ENCODE data around the gene ACOT6.
A peak's percentile ranks its signal among the peaks of the same experiment; 100 is the strongest.
"Not testable (repeated sequence)": the region's sequence is repeated elsewhere in the genome, so short reads cannot be mapped to it uniquely, and the experiment has no call there.

Gene ACOT6, protein sequence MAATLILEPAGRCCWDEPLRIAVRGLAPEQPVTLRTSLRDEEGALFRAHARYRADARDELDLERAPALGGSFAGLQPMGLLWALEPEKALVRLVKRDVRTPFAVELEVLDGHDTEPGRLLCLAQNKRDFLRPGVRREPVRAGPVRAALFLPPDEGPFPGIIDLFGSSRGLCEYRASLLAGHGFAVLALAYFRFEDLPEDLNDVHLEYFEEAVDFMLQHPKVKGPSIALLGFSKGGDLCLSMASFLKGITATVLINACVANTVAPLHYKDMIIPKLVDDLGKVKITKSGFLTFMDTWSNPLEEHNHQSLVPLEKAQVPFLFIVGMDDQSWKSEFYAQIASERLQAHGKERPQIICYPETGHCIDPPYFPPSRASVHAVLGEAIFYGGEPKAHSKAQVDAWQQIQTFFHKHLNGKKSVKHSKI

GRCh38 chr14:73612339-73613045, at the start of gene ACOT6:
Gene ACOT6 (plus strand): TSS chr14:73612517. CDS start chr14:73612572, 55 bp downstream.
- DNase-seq (ENCODE audit: low read depth), result peak; percentile 75

GRCh38 chr14:73562696-73563095, 49.6 kb upstream of the ACOT6 start:
- not testable (repeated sequence) for DNase-seq (ENCODE audit: low read depth)

GRCh38 chr14:73566431-73566830, 45.9 kb upstream of the ACOT6 start:
- DNase-seq (ENCODE audit: low read depth), result not testable (repeated sequence)

- DNase-seq (ENCODE audit: low read depth), result not testable (repeated sequence)
Measured at GRCh38 chr14:73566935-73567334, 45.4 kb upstream of the ACOT6 start.

- no peak for DNase-seq (ENCODE audit: low read depth)
Measured at GRCh38 chr14:73567358-73567757, 45.0 kb upstream of the ACOT6 start.

DNA sequence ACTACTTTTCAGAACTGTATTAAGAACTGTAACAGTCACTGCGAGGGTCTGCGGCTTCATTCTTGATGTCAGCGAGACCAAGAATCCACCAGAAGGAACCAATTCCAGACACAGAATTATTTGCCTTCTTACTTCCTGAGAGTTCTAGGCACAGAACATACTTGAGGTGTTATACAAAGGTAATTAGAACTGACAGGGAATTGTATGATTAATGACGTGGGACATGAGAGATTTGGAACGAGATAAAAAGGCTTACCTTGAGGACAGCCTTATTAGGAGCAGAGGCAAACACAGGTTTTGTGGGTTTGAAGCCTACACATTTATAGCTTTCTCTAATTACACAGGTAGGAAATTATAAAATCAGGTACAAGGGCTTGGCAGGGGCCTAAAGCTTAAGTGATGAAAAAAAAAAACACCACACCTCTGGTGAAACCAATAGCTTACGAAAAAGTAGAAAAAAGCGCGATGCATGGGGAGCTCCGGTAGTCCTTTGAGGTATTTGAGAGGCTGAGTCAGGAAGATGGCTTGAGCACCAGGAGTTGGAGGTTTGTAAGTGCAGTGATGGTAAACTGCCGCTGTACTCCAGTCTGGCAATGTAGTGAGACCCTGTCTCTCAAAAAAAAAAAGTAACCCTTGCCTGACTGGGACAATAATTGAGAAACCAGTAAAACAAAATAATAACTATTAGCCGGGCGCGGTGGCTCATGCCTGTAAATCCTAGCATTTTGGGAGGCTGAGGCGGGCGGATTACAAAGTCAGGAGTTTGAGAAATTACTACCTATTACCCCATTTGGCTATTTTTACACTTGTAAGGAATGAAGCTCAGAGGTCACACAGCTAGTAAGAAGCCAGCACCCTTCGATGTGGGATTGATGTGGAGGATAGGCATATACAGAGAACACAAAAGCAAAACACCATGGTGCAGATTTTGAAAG, 44.1 kb upstream of the ACOT6 start:
- peak; percentile 52 for DNase-seq (ENCODE audit: low read depth)

- DNase-seq (ENCODE audit: low read depth), result not testable (repeated sequence)
Measured at GRCh38 chr14:73568886-73569184, 43.5 kb upstream of the ACOT6 start.

DNA sequence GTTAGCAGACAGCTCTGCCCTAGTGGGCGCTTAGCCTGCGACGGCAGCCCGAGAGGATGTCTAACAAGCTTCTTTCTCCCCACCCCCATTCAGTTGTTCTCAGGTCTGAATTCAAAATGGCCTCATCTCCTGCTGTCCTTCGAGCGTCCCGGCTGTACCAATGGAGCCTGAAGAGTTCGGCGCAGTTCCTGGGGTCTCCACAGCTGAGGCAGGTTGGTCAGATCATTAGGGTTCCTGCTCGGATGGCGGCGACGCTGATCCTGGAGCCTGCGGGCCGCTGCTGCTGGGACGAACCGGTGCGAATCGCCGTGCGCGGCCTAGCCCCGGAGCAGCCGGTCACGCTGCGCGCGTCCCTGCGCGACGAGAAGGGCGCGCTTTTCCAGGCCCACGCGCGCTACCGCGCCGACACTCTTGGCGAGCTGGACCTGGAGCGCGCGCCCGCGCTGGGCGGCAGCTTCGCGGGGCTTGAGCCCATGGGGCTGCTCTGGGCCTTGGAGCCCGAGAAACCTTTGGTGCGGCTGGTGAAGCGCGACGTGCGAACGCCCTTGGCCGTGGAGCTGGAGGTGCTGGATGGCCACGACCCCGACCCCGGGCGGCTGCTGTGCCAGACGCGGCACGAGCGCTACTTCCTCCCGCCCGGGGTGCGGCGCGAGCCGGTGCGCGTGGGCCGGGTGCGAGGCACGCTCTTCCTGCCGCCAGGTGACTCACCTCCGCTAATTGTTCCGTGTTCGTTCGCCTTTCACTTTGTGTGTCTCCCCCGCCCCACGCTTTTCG, 42.9 kb upstream of the ACOT6 start, which contains the start of gene ACOT2:
Gene ACOT2 (plus strand): TSS at position 29 of the 774 bp plus-strand sequence. CDS start 28 bp downstream, at position 57.
- peak; percentile 94 for DNase-seq (ENCODE audit: low read depth)

GRCh38 chr14:73570913-73571312, 41.4 kb upstream of the ACOT6 start:
- DNase-seq (ENCODE audit: low read depth), result peak; percentile 21

- not testable (repeated sequence) for DNase-seq (ENCODE audit: low read depth)
Measured at GRCh38 chr14:73573034-73573433, 39.3 kb upstream of the ACOT6 start.

GRCh38 chr14:73573740-73574139, 38.6 kb upstream of the ACOT6 start:
- not testable (repeated sequence) for DNase-seq (ENCODE audit: low read depth)

DNA sequence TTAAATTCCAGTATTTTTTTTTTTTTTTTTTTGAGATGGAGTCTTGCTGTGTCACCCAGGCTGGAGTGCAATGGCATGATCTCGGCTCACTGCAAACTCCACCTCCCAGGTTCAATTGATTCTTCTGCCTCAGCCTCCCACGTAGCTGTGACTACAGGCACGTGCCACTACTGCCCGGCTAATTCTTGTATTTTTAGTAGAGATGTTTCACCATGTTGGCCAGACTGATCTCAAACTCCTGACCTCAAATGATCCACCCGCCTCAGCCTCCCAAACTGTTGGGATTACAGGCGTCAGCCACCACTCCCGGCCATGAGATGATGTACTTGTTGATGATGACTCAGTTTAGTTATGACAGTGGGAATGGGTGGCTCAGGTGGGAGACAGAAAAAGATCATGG, 38.1 kb upstream of the ACOT6 start:
- DNase-seq (ENCODE audit: low read depth), result not testable (repeated sequence)

DNA sequence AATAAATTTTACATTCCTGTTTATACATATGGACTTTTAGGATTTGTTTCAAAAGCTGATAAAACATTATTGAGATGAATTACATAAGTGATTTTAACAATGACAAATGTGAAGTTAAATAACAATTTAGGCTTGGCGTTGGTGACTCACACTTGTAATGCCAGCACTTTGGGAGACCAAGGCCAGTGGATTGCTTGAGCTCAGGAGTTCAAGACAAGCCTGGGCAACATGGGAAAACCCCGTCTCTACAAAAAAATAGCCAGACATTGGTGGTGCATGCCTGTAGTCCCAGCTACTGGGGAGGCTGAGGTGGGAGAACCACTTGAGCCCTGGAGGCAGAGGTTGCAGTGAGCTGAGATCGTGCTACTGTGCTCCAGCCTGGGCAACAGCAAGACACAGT, 35.9 kb upstream of the ACOT6 start:
- peak; percentile 41 for DNase-seq (ENCODE audit: low read depth)

- not testable (repeated sequence) for DNase-seq (ENCODE audit: low read depth)
Measured at GRCh38 chr14:73577214-73577613, 35.1 kb upstream of the ACOT6 start.

GRCh38 chr14:73582102-73582979, 30.0 kb upstream of the ACOT6 start:
- not testable (repeated sequence) for DNase-seq (ENCODE audit: low read depth)

GRCh38 chr14:73588695-73589094, 23.6 kb upstream of the ACOT6 start:
- DNase-seq (ENCODE audit: low read depth), result no peak

DNA sequence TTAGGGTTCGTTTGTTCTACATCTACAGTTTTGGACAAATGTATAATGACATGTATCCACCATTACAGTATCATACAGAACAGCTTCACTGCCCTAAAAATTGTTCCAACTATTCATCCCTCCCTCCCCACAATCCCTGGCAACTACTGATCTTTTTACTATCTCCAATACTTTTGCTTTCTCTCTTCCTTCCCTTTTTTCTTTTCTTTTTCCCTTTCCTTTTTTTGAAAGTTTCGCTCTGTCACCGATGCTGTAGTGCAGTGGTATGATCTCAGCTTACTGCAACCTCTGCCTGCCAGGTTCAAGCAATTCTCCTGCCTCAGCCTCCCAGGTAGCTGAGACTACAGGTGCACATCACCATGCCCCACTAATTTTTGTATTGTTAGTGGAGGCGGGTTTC, 23.2 kb upstream of the ACOT6 start:
- DNase-seq (ENCODE audit: low read depth), result no peak

GRCh38 chr14:73590673-73591004, 21.7 kb upstream of the ACOT6 start:
- not testable (repeated sequence) for DNase-seq (ENCODE audit: low read depth)

DNA sequence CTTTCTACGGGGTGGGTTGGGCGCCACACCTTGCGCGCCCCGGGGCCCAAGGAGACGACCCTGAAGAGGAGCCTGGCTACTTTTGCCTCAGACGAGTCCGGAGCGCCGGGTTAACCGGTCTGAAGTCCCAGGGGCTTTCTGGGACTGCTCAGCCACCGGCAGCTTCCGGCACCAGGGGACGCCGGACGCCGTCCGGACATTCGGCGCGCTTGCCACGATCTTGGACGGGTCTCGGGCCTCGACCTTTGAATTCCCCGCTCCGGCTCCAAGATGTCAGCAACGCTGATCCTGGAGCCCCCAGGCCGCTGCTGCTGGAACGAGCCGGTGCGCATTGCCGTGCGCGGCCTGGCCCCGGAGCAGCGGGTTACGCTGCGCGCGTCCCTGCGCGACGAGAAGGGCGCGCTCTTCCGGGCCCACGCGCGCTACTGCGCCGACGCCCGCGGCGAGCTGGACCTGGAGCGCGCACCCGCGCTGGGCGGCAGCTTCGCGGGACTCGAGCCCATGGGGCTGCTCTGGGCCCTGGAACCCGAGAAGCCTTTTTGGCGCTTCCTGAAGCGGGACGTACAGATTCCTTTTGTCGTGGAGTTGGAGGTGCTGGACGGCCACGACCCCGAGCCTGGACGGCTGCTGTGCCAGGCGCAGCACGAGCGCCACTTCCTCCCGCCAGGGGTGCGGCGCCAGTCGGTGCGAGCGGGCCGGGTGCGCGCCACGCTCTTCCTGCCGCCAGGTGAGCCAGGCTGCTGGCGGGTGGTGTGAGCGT, 20.4 kb upstream of the ACOT6 start, which contains the start of gene ACOT4:
Gene ACOT4 (plus strand): TSS at position 184 of the 760 bp plus-strand sequence. CDS start 87 bp downstream, at position 271.
- peak; percentile 48 for DNase-seq (ENCODE audit: low read depth)

All from iris pigment epithelial cell (primary cell).